Measurements from ENCODE around the gene FBXO46.

The FBXO46 gene

GRCh38 chr19:45682117-45682516, 48.6 kb downstream of the FBXO46 start:
- FAIRE-seq = no peak

- FAIRE-seq = no peak
Measured at GRCh38 chr19:45681391-45682015, 49.2 kb downstream of the FBXO46 start.

GRCh38 chr19:45677351-45678230, 53.1 kb downstream of the FBXO46 start:
- FAIRE-seq = no peak

GRCh38 chr19:45676851-45677263, 53.8 kb downstream of the FBXO46 start:
- FAIRE-seq = no peak

GRCh38 chr19:45674946-45675345, 55.8 kb downstream of the FBXO46 start:
- FAIRE-seq = no peak

GRCh38 chr19:45670670-45671453, 59.8 kb downstream of the FBXO46 start:
- no peak for FAIRE-seq

GRCh38 chr19:45668342-45668871, 62.3 kb downstream of the FBXO46 start:
- no peak for FAIRE-seq

- FAIRE-seq = no peak
Measured at GRCh38 chr19:45667620-45668341, 62.9 kb downstream of the FBXO46 start, which contains the start of gene GIPR. Gene GIPR, plus strand, starts transcription at chr19:45668221. Its CDS starts 1,300 bp downstream, at chr19:45669521.

- no peak for FAIRE-seq
Measured at GRCh38 chr19:45664575-45664974, 66.1 kb downstream of the FBXO46 start.

- no peak for FAIRE-seq
Measured at GRCh38 chr19:45663800-45664199, 66.9 kb downstream of the FBXO46 start.

- no peak for FAIRE-seq
Measured at GRCh38 chr19:45660636-45661035, 70.1 kb downstream of the FBXO46 start.
